GM15510 (cell line): ENCODE data around the gene FRMPD2.

Experiments
- POLR2A ChIP-seq: IDR thresholded peaks from 3 replicates; pipeline ENCODE4 v1.6.1; 2011; ENCODE audit warnings: borderline replicate concordance; ENCODE audit not compliant: insufficient read length; ENCODE audit errors: extremely low read depth

Gene FRMPD2

GRCh38 chr10:48207853-48208252, 66.6 kb downstream of the FRMPD2 start:
- no peak for TF ChIP-seq POLR2A

DNA sequence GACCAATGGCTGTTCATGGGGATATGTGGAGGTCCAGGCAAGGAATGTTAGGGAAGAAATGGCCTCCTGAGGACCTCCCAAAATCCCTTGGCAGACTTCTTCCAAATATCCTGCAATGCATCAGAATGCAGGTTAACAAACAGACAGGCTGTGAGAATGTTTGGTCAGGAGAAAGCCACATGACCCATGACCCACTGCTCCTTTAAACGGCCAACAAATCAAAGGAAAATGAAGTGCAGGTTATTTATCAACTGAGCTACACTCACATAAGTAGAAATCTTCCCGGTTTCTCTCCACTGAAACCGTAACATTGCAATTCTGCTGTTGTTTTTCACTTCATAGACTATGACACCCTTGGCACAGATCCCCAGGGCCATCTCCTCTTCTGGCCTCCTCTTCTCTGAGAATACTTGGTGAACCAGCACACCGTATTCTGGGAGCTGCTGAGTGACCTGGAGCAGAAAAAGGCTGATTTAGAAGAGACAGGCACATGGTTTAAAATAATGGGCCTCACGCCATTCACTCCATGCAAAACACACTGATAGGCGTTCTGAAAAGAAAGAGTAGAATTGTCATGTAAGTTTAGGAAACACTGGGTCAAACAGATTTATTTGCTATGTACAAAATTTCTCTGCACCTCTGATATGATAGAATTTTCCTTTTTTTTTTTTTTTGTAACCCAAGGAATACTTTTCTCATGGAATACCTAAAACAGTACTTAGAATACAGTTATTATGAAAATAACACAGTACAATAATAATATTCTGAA, 67.8 kb downstream of the FRMPD2 start:
- TF ChIP-seq POLR2A = no peak

- TF ChIP-seq POLR2A = no peak
Measured at GRCh38 chr10:48205918-48206317, 68.6 kb downstream of the FRMPD2 start.

DNA sequence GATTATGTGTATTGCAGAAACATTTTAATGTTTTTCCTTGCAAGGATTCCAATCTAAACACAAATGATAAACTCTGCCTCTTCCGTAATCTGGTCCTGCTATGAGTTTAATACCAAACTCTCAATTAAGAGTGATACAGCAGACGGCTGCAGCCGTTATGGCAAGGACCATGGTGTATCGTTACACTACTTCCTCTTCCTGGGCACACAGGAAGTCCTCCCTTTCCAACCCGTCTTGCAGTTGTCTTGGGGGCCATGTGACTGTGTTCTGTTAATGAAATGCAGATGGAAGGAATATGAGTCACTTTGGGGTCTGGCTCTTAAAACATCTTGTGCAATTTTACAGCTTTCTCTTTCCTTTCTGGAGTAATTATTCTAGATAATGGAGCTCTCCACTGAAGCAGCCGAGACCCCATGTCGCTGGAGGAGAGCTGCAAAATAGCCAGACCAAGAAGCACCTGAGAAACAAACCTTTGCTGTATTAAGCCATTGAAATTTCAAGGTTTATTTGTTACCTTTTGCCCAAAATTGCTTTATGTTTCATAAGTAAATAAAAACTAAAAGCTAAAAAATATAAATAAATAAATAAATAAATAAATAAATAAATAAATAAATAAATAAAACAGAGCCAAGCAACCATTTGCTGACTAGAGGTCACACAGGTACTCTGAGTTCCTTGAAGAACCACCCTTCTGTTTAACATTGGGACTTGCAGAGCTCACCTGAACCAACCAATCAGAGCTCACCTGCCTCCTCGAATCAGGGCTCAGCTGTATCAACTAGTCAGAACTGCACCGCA, 74.7 kb downstream of the FRMPD2 start:
- TF ChIP-seq POLR2A = no peak

GRCh38 chr10:48197236-48197899, 77.1 kb downstream of the FRMPD2 start:
- TF ChIP-seq POLR2A = no peak

- no peak for TF ChIP-seq POLR2A
Measured at GRCh38 chr10:48195803-48196202, 78.7 kb downstream of the FRMPD2 start.

- TF ChIP-seq POLR2A = no peak
Measured at GRCh38 chr10:48194830-48195229, 79.7 kb downstream of the FRMPD2 start.

- TF ChIP-seq POLR2A = no peak
Measured at GRCh38 chr10:48193556-48193955, 80.9 kb downstream of the FRMPD2 start.

DNA sequence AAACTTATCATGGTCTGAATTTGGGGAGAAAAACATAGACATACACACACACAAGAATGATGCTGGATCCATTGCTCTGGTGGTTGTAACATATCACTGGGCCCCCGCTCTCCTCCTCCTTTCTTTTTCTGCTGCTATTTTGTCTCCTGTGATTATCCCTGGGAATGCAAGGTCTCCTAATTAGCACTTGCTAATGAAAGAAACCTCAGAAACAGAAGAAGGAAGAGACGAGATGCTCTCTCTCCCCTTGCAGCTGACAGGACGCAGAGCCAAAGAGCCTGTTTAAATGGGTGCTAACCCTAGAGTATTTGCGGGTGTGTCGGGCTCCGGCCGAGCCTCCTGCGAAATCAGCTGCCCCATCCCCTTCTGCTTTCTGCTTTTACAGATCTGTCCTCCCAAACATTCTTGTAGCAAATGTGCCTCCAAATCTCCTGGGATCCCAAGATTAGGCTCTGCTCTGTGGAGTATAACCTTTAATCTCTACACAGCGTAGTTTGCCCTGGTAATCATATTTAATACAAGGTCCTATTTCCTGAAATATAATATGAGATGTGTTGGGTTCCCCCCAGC, 81.5 kb downstream of the FRMPD2 start:
- no peak for TF ChIP-seq POLR2A

- no peak for TF ChIP-seq POLR2A
Measured at GRCh38 chr10:48187713-48188485, 86.6 kb downstream of the FRMPD2 start.

DNA sequence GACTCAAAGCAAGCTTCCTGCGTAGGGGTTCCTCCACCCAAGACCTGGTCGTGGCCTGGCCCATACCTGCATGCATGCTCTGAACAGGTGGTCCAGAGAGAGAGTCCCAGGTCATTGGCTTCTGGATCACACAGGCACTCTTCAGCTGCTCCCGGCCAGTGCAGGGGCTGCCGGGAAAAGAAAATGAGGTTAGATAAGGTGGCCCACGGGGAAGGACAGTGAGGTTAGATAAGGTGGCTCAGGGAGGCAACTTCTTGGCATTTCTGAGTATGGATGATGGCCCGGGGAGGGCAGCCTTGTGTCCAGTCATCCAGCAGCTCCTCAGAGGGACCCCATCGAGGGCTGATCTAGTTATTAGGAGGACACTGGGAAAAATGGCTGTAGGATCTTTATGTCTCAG, 87.4 kb downstream of the FRMPD2 start:
- no peak for TF ChIP-seq POLR2A

GRCh38 chr10:48184224-48184623, 90.3 kb downstream of the FRMPD2 start:
- TF ChIP-seq POLR2A = no peak
